Activated naive CD4-positive, alpha-beta T cell treated with anti-CD3 and anti-CD28 coated beads, Interleukin-2, amount 10 ng/mL, durations not matched to agents 7 days and 5 days (primary cell): ENCODE results near the gene ZNF664.

Experiments
- CTCF ChIA-PET: fragments of 350-600 bp; sonication (Branson Sonifier 250); formaldehyde crosslinking; loops from one replicate; lab custom pipeline; 2021; ENCODE audit warnings: antibody characterized with exemption; lab: Charles Lee
- DNase-seq: peaks from one replicate; pipeline ENCODE4 v3.0.0-alpha.2; 2020
- H3K27ac Mint-ChIP-seq: one replicate; pipeline ENCODE4 v1.8.0; 2021; ENCODE audit warnings: mild to moderate bottlenecking, moderate library complexity, mixed read lengths
- H3K27me3 Mint-ChIP-seq: one replicate; pipeline ENCODE4 v1.8.0; 2021; ENCODE audit warnings: mild to moderate bottlenecking, mixed read lengths
- H3K36me3 Mint-ChIP-seq: one replicate; pipeline ENCODE4 v1.8.0; 2021; ENCODE audit warnings: mixed read lengths
- H3K4me1 Mint-ChIP-seq: one replicate; pipeline ENCODE4 v1.8.0; 2021; ENCODE audit warnings: mixed read lengths
- H3K4me3 Mint-ChIP-seq: one replicate; pipeline ENCODE4 v1.8.0; 2021; ENCODE audit warnings: mild to moderate bottlenecking, moderate library complexity, mixed read lengths
- H3K9me3 Mint-ChIP-seq: one replicate; pipeline ENCODE4 v1.8.0; 2021; ENCODE audit warnings: mixed read lengths

ZNF664 gene

GRCh38 chr12:124049451-124050094 lies 76.6 kb downstream of the ZNF664 start:
- H3K4me3 Mint-ChIP-seq: no peak overlapping the region
- CTCF ChIA-PET: interaction anchor here (0.6 kb wide), 1 partner anchor 71 kb away, joined by 3 read pairs; no protein-coding TSS in a partner anchor
- H3K27me3 Mint-ChIP-seq: peaks cover 12% of the 10 kb centered on the region
- no peak overlapping the region for H3K27ac Mint-ChIP-seq
- DNase-seq: no peak
- peaks cover 27% of the 10 kb centered on the region for H3K9me3 Mint-ChIP-seq
- H3K36me3 Mint-ChIP-seq: peaks cover 3% of the 10 kb centered on the region
- no peaks in the 10 kb centered on the region for H3K4me1 Mint-ChIP-seq

GRCh38 chr12:124053851-124054250 lies 80.8 kb downstream of the ZNF664 start:
- no peak overlapping the region for H3K4me3 Mint-ChIP-seq

GRCh38 chr12:124055066-124055465 lies 82.1 kb downstream of the ZNF664 start:
- H3K36me3 Mint-ChIP-seq: no peaks in the 10 kb centered on the region
- H3K9me3 Mint-ChIP-seq: no peaks in the 10 kb centered on the region
- H3K4me1 Mint-ChIP-seq: no peaks in the 10 kb centered on the region
- no peak for DNase-seq
- no peak overlapping the region for H3K27ac Mint-ChIP-seq
- CTCF ChIA-PET: no interaction called here
- no peak overlapping the region for H3K4me3 Mint-ChIP-seq
- peaks cover 12% of the 10 kb centered on the region for H3K27me3 Mint-ChIP-seq

More at GRCh38 chr12:124053851-124054250, 80.8 kb downstream of the ZNF664 start:
- no peak for DNase-seq
- Mint-ChIP-seq H3K27me3 (peaks cover 8% of the 10 kb centered on the region), H3K36me3 (peaks cover 3% of the 10 kb centered on the region), H3K9me3 (peaks cover 4% of the 10 kb centered on the region), H3K4me1 (no peaks in the 10 kb centered on the region), H3K27ac (no peak overlapping the region)
- CTCF ChIA-PET: interaction anchor here (0.6 to 1.4 kb wide), 4 partner anchors 17 to 721 kb away, joined by 3 to 5 read pairs (median 4); no protein-coding TSS in a partner anchor

GRCh38 chr12:124057691-124058090 lies 84.7 kb downstream of the ZNF664 start:
- H3K4me1 Mint-ChIP-seq: no peaks in the 10 kb centered on the region
- H3K4me3 Mint-ChIP-seq: no peak overlapping the region
- DNase-seq: no peak
- CTCF ChIA-PET: interaction anchor here (1.0 kb wide), 1 partner anchor 25 kb away, joined by 3 read pairs; no protein-coding TSS in a partner anchor
- peaks cover 18% of the 10 kb centered on the region for H3K27me3 Mint-ChIP-seq
- H3K27ac Mint-ChIP-seq: no peak overlapping the region
- H3K36me3 Mint-ChIP-seq: no peaks in the 10 kb centered on the region
- no peaks in the 10 kb centered on the region for H3K9me3 Mint-ChIP-seq

- Mint-ChIP-seq H3K9me3 (no peaks in the 10 kb centered on the region), H3K27me3 (peaks cover 14% of the 10 kb centered on the region), H3K27ac (no peak overlapping the region), H3K36me3 (no peaks in the 10 kb centered on the region), H3K4me1 (no peaks in the 10 kb centered on the region), H3K4me3 (no peak overlapping the region)
- no peak for DNase-seq
- CTCF ChIA-PET: no interaction called here
Observed at GRCh38 chr12:124059752-124060151, 86.7 kb downstream of the ZNF664 start.
